HG03025 (cell line): ENCODE measurements around the gene MYO1G.

Experiments used
- ATAC-seq: cut with Tn5 transposase; IDR thresholded peaks from one replicate; pipeline ENCODE4 v1.9.1; 2021; ENCODE audit warnings: mild to moderate bottlenecking, moderate library complexity; ENCODE audit not compliant: unreplicated experiment, low FRiP score

Gene MYO1G

GRCh38 chr7:44967571-44968446 is 11.0 kb downstream of the MYO1G start:
- ATAC-seq: no peak

GRCh38 chr7:44966731-44967538 is 11.9 kb downstream of the MYO1G start:
- ATAC-seq: no peak

- no peak for ATAC-seq
Observed at GRCh38 chr7:44965937-44966730, 12.7 kb downstream of the MYO1G start.

- ATAC-seq: no peak
Observed at GRCh38 chr7:44965441-44965903, 13.3 kb downstream of the MYO1G start.

- no peak for ATAC-seq
Observed at GRCh38 chr7:44964831-44965440, 13.9 kb downstream of the MYO1G start.

GRCh38 chr7:44964384-44964830 is 14.4 kb downstream of the MYO1G start:
- no peak for ATAC-seq

- no peak for ATAC-seq
Observed at GRCh38 chr7:44963364-44964290, 15.2 kb downstream of the MYO1G start.

GRCh38 chr7:44962483-44963251 is 16.1 kb downstream of the MYO1G start:
- ATAC-seq: no peak

GRCh38 chr7:44961844-44962482 is 16.9 kb downstream of the MYO1G start:
- ATAC-seq: no peak

- ATAC-seq: no peak
Observed at GRCh38 chr7:44960011-44960580, 18.7 kb downstream of the MYO1G start.

- ATAC-seq: no peak
Observed at GRCh38 chr7:44959433-44959951, 19.3 kb downstream of the MYO1G start.

GRCh38 chr7:44958645-44959344 is 20.0 kb downstream of the MYO1G start:
- no peak for ATAC-seq

- ATAC-seq: no peak
Observed at GRCh38 chr7:44956157-44956766, 22.6 kb downstream of the MYO1G start.

GRCh38 chr7:44955733-44956132 is 23.1 kb downstream of the MYO1G start:
- no peak for ATAC-seq

GRCh38 chr7:44953156-44953555 is 25.7 kb downstream of the MYO1G start:
- ATAC-seq: no peak

GRCh38 chr7:44949303-44949702 is 29.5 kb downstream of the MYO1G start:
- no peak for ATAC-seq
